Measurements from ENCODE around the gene SYT12. TPM values are rescaled to one million over a fixed set of nuclear protein-coding genes. Genes with fewer than 3 reads are reported as not detected.

SYT12 gene
- total RNA-seq, 1 donor from 2014 or later = 0.44 TPM

DNA sequence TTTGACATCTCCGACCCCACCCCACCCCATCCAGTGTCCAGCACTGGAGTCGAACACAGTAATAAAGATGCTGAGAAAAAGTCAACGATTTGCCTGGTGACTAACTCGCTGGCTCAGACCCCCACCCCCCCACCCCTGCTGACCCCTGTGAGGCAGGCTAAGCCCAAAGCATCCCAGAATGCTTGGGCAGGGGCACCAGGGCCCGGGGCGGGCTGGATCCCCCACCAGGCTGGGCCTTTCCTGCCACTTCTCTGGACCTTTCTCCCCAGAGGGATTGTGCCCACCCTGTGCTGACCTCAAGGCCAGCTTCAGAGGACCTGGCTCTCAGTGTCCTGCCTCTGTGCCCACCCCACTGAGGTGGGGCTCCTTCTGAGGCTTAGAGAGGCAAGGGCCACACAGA is 46.0 kb upstream of the SYT12 start:
- TF ChIP-seq, protein P1, sequence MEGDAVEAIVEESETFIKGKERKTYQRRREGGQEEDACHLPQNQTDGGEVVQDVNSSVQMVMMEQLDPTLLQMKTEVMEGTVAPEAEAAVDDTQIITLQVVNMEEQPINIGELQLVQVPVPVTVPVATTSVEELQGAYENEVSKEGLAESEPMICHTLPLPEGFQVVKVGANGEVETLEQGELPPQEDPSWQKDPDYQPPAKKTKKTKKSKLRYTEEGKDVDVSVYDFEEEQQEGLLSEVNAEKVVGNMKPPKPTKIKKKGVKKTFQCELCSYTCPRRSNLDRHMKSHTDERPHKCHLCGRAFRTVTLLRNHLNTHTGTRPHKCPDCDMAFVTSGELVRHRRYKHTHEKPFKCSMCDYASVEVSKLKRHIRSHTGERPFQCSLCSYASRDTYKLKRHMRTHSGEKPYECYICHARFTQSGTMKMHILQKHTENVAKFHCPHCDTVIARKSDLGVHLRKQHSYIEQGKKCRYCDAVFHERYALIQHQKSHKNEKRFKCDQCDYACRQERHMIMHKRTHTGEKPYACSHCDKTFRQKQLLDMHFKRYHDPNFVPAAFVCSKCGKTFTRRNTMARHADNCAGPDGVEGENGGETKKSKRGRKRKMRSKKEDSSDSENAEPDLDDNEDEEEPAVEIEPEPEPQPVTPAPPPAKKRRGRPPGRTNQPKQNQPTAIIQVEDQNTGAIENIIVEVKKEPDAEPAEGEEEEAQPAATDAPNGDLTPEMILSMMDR (conservative IDR thresholded peaks at IDR 0.05) = no peak
- DNase-seq (ENCODE audit: low read depth, low spot score) = no peak
- H3K36me3 Mint-ChIP-seq (ENCODE audit: low read depth) = no peaks in the 10 kb centered on the region
- H3K27me3 Mint-ChIP-seq (ENCODE audit: low read depth) = no peaks in the 10 kb centered on the region
- H3K4me3 Mint-ChIP-seq = no peak overlapping the region
- H3K4me1 Mint-ChIP-seq = no peaks in the 10 kb centered on the region
- no peak overlapping the region for H3K27ac Mint-ChIP-seq (ENCODE audit: unreplicated experiment)
- H3K9me3 Mint-ChIP-seq = no peaks in the 10 kb centered on the region

DNA sequence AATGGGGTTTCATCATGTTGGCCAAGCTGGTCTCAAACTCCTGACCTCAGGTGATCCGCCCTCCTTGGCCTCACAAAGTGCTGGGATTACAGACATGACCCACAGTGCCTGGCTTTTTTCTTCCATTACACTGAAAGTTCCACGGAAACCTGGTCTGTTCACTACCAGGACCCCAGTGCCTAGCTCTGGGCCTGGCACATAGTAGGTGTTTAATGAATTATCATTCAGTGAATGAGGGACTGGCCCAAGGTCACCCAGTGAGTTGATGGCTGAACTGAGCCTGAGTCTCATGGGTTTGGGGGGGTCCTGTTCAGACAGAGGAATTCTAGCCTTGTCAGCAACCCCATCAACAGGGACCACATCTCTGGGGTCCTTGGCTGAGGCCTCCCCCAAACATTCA is 44.7 kb upstream of the SYT12 start:
- Mint-ChIP-seq H3K4me1 (no peaks in the 10 kb centered on the region), H3K36me3 (ENCODE audit: low read depth) (no peaks in the 10 kb centered on the region), H3K4me3 (no peak overlapping the region), H3K9me3 (no peaks in the 10 kb centered on the region), H3K27ac (ENCODE audit: unreplicated experiment) (no peak overlapping the region), H3K27me3 (ENCODE audit: low read depth) (no peaks in the 10 kb centered on the region)
- TF ChIP-seq, protein P1 (conservative IDR thresholded peaks at IDR 0.05) = no peak
- DNase-seq (ENCODE audit: low read depth, low spot score) = no peak

- no peak overlapping the region for H3K27ac Mint-ChIP-seq (ENCODE audit: unreplicated experiment)
- DNase-seq (ENCODE audit: low read depth, low spot score) = no peak
- no peaks in the 10 kb centered on the region for H3K4me1 Mint-ChIP-seq
- H3K36me3 Mint-ChIP-seq (ENCODE audit: low read depth) = no peaks in the 10 kb centered on the region
- no peaks in the 10 kb centered on the region for H3K27me3 Mint-ChIP-seq (ENCODE audit: low read depth)
- H3K9me3 Mint-ChIP-seq = no peaks in the 10 kb centered on the region
- TF ChIP-seq, protein P1 (conservative IDR thresholded peaks at IDR 0.05) = no peak
- no peak overlapping the region for H3K4me3 Mint-ChIP-seq
These were observed 44.2 kb upstream of the SYT12 start for GRCh38 chr11:66978717-66979116.

DNA sequence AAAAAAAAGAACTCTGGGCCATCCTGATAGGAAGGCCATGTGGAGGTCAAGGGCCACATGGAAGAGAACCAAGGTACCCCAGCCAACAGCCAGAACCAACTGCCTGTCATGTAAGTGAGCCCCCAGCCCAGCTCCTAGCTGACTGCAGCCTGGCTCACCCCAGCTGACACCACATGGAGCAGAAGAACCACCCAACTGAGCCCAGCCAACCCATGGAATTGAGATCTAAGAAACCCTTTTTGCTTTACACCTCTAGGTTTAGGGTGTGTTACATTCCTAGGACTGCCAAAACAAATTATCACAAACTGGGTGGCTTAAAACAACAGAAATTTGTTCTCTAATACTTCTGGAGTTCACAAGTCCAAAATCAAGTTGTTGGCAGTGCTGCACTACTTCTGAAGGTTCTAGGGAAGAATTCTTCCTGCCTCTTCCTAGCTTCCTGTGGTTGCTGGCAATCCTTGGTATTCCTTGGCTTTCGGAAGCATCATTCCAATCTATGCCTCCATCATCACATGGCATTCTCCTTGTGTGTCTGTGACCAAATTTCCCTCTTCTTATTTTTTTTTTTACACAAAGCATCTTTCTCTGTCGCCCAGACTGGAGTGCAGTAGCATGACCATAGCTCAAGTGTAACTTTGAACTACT is 43.5 kb upstream of the SYT12 start:
- Mint-ChIP-seq H3K27me3 (ENCODE audit: low read depth) (no peaks in the 10 kb centered on the region), H3K9me3 (no peaks in the 10 kb centered on the region), H3K4me1 (no peaks in the 10 kb centered on the region), H3K36me3 (ENCODE audit: low read depth) (no peaks in the 10 kb centered on the region), H3K4me3 (no peak overlapping the region), H3K27ac (ENCODE audit: unreplicated experiment) (no peak overlapping the region)
- DNase-seq (ENCODE audit: low read depth, low spot score) = no peak
- TF ChIP-seq, protein P1 (conservative IDR thresholded peaks at IDR 0.05) = no peak

GRCh38 chr11:66981976-66982578 is 40.9 kb upstream of the SYT12 start:
- no peak for DNase-seq (ENCODE audit: low read depth, low spot score)
- TF ChIP-seq, protein P1 (conservative IDR thresholded peaks at IDR 0.05) = no peak
- no peak overlapping the region for H3K27ac Mint-ChIP-seq (ENCODE audit: unreplicated experiment)
- H3K9me3 Mint-ChIP-seq = no peaks in the 10 kb centered on the region
- H3K36me3 Mint-ChIP-seq (ENCODE audit: low read depth) = no peaks in the 10 kb centered on the region
- H3K4me3 Mint-ChIP-seq = no peak overlapping the region
- H3K4me1 Mint-ChIP-seq = no peaks in the 10 kb centered on the region
- H3K27me3 Mint-ChIP-seq (ENCODE audit: low read depth) = no peaks in the 10 kb centered on the region

Data from neural crest cell (in vitro differentiated cells).